Upper lobe of left lung (tissue), 4 donors: ENCODE results near the gene GTF2IRD1.

ENCODE experiments used
- CTCF ChIP-seq, 6 experiments: fragments of 450-650 bp in 4 of 6; fragments of 200-600 bp in 2 of 6; sonication (generic) in 2 of 6; IDR thresholded peaks; one replicate each; pipeline ENCODE4 v1.5.1; 2016 to 2019; ENCODE audit warnings: antibody characterized with exemption in 6 of 6
- POLR2AphosphoS5 ChIP-seq, 2 donors: sonication (generic); formaldehyde crosslinking; IDR thresholded peaks; one replicate each; pipeline ENCODE4 v1.5.1; 2017; ENCODE audit warnings: antibody characterized with exemption in 2 of 2

- TF ChIP-seq CTCF (IDR thresholded peaks at IDR 0.05), result no peak
- TF ChIP-seq POLR2AphosphoS5 (IDR thresholded peaks at IDR 0.05), result no peak
Measured at GRCh38 chr7:74512762-74513161, 59.1 kb downstream of the GTF2IRD1 start.
